HG02884 (cell line): ENCODE measurements around the gene RPL7L1.
A peak's percentile ranks its signal among the peaks of the same experiment; 100 is the strongest.

Experiments
- ATAC-seq: cut with Tn5 transposase; IDR thresholded peaks from one replicate; pipeline ENCODE4 v1.9.1; 2021; ENCODE audit warnings: mild to moderate bottlenecking, moderate library complexity; ENCODE audit not compliant: unreplicated experiment

Gene RPL7L1

DNA sequence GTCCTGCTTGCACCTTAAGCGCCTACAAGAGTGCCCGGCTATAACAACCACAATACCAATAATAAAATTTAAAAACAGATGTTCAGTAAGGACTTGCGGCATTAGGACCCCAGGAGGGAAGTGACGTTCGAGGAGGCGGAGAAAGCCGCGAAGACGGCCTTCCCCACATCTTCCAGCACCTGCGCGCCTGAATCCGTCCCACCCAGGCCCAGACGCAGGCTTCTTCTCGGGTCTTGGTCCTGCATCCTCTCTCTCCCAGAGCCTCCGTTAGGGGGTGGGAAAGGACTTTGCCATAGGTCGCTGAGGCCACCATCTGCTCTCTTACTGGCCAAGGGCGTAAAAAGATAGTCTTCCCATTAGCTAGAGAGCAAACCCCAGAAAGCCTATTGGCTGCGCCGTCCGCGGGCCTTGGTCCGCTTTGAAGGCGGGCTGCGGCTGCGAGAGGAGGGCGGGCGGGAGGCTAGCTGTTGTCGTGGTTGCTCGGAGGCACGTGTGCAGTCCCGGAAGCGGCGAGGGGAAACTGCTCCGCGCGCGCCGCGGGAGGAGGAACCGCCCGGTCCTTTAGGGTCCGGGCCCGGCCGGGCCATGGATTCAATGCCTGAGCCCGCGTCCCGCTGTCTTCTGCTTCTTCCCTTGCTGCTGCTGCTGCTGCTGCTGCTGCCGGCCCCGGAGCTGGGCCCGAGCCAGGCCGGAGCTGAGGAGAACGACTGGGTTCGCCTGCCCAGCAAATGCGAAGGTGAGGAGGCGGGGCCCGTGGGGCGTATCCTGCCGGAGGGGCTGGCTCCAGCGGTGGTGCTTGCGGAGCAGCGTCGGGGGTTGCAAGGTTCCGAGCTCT lies 49.8 kb downstream of the RPL7L1 start, which contains the start of gene CNPY3:
CNPY3 (plus strand) TSS at position 495 of the 835 bp plus-strand sequence; CDS start at position 586, 91 bp downstream.
- peak; percentile 63 for ATAC-seq

DNA sequence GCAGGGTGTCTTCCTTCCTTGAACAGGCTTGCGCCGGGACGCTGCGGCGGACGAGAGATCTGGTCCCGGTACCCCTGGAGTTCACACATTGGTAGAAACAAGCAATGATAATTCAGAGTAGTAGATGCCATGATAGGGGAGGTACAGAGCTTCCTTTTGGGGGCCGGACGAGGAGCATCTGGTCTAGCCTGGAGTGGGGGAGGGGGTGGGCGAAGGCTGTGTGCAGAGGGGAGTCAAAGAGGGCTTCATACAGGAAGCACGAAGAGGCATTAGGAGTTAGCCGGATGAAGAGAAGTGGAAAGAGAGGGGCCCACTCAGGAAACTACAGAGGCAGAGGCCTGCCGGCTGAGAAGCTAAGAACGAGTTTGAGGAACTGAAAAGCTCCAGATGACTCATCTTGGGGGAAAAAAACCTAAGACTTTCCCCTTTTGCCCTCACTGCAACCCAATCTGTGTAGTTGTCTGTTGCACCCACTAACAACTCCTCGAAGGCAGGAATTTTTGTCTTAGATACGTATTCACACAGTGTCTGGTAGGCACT lies 50.5 kb downstream of the RPL7L1 start:
- ATAC-seq: peak; percentile 43

DNA sequence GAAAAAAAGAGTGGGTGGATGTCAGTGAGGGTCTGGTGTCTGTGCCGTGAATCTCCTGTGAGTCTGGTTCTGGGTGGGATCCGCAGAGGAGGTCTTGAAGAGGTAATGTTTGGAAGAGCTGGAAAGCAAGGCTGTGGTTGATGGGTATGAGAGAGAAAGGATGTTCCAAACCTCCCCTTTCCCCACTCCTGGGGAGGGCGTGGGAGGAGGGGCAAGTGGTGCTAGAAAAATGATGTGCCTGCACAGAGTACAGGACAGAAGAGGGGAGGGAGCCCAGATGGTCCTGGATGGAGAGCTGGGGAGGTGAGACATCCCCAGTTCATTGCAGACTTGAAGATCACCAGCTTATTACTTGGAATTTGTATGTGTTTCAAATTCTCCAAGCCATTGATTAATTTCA lies 53.0 kb downstream of the RPL7L1 start:
- no peak for ATAC-seq

DNA sequence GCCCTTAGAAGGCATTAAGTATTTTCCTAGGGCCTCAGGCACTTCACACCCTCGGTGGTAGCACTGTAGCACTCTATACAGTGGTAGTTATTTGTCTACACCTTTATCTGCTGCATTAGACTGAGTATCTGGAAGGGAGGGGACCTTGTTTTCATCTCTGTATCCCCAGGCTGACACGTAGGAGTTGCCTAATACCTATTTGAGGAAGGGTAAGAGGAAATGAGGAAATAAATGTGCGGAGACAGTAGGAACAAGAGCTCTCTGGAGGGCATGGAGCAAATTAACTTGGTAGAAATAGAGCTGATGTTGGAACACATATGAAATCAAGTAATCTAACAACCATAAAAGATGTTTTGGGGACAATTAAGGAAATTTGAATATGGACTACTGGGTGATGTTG lies 53.8 kb downstream of the RPL7L1 start:
- no peak for ATAC-seq

DNA sequence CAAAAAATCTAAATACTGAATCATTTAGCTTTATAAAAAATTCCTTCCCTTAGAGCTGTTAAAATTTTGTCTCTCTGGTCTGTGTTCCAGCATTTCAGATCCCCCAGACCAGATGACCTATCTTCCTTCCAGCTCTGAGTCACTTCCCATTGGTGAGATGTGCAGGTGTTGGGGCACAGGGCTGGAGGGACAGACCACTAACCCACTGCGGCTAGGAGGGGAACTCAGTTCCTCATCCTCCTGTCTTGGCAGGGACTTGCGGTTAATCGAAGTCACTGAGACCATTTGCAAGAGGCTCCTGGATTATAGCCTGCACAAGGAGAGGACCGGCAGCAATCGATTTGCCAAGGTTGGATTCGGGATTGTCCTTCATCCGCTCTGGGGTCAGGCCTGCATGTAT lies 55.9 kb downstream of the RPL7L1 start:
- no peak for ATAC-seq

DNA sequence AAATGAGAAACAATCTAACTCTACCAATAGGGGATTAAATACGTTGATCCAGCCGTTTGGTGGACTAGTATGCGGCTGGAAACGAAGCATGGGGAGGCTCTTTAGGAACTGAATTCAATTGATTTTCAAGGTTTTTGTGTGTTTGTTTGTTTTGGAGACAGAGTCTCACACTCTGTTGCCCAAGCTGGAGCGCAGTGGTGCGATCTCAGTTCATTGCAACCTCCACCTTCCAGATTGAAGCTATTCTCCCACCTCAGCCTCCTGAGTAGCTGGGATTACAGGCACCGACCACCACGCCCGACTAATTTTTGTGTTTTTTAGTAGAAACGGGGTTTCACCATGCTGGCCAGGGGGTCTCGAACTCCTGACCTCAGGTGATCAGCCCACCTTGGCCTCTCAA lies 57.0 kb downstream of the RPL7L1 start:
- ATAC-seq: no peak

DNA sequence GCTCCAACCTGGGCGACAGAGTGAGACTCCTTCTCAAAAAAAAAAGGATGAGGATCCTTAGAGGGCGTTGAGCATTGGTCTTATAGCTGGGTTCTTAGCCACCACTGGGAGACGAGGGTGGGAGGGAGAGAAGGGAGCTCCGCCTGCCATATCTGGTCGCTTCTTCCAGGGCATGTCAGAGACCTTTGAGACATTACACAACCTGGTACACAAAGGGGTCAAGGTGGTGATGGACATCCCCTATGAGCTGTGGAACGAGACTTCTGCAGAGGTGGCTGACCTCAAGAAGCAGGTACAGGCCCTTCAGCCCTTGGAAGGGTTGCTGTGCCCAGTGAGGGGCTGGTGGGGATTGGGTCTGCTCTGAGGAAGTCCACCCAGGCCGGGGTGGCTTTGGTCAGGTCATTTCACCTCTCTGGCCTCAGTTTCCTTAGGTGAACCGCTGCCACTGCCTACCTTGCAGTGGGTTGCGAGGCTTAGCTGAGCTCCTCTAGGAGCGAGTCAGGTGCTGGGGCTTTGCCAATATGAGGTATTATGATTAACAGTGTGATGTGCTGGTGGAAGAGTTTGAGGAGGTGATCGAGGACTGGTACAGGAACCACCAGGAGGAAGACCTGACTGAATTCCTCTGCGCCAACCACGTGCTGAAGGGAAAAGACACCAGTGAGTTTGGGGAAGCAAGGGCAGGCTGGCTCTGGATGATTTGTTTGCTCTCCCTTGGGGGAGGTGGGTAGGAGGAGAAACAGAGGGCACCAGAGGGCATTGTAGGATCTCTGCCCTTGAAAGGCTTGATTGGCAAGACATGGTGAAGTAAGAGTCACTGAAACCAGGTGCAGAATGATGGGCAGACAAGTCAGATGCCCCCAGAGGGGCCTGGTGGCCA lies 58.4 kb downstream of the RPL7L1 start:
- ATAC-seq: no peak

DNA sequence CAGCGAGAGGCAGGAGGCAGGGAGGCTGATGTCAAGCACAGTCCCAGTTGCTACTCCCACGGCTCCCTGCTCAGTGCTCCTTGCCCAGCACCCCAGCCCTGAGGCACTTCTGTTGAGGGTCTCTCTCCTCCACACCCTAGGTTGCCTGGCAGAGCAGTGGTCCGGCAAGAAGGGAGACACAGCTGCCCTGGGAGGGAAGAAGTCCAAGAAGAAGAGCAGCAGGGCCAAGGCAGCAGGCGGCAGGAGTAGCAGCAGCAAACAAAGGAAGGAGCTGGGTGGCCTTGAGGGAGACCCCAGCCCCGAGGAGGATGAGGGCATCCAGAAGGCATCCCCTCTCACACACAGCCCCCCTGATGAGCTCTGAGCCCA lies 59.0 kb downstream of the RPL7L1 start:
- ATAC-seq: no peak

DNA sequence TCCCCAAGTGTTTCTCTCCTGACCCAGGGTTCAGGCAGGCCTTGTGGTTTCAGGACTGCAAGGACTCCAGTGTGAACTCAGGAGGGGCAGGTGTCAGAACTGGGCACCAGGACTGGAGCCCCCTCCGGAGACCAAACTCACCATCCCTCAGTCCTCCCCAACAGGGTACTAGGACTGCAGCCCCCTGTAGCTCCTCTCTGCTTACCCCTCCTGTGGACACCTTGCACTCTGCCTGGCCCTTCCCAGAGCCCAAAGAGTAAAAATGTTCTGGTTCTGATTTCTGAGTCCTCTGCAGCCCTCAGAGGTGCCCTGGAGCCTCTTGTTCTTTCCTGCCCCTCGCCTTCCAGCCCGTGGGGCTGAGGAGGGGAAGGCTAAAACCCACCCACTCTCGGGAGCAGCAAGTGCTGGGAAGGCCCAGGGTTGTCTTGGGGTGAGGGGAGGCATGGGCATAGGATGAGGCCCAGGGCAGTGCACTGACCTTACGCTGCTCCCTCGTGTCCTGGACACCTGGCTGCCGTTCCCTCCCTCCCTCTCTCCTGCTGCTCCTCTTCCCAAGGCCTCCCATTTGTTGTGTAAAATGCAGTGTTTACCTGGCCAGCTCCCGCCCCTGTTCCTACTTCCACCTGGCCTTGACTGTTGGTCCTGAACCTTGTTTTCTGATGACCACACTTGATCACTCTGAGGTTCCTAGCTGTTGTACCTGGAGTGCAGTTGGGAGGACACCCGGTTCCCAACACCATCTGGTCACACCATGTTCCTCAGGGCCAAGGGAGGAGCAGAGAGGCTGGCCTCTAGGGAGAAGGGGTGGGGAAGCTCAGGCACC lies 59.8 kb downstream of the RPL7L1 start:
- no peak for ATAC-seq
